ENCODE results near the gene NFIX. TPM values are rescaled to one million over a fixed set of nuclear protein-coding genes. Genes with fewer than 3 reads are reported as not detected.

Gene NFIX
- total RNA-seq, 4 donors from 2014 or later = 56.0 to 154 (median 79.4) TPM

DNA sequence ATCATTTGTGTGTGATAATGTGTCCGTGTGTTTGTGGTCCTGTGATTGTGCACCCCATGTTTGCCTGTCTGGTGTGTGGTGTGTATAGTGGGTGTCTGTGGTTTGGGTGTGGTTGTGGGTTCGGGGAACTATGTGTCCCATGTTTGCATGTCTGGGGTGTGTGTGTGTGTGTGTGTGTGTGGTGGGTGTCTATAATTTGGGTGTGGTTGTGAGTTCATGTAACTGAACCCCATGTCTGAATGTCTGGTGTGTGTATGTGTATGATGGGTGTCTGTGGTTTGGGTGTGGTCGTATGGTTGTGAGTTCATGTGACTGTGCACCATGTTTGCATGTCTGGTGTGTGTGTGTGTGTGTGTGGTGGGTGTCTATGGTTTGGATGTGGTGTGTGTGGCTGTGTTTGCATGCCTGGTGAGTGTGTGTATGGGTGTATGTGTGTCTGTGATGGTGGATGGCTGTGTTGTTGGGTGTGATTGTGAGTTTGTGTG, 11.1 kb upstream of the NFIX start:
- no peak overlapping the region for H3K27ac ChIP-seq (replicated peaks in 1 of 4)
- DNase-seq (ENCODE audit: extremely low spot score) = no peak
- intact Hi-C loops (cut with DNase I) = loop anchor here (5.0 kb wide), 1 partner anchor 48 kb away; no protein-coding TSS in a partner anchor
- peaks cover 12 to 30% (median 27%) of the 10 kb centered on the region in 4 donors for H3K4me1 ChIP-seq
- TF ChIP-seq, protein P1, sequence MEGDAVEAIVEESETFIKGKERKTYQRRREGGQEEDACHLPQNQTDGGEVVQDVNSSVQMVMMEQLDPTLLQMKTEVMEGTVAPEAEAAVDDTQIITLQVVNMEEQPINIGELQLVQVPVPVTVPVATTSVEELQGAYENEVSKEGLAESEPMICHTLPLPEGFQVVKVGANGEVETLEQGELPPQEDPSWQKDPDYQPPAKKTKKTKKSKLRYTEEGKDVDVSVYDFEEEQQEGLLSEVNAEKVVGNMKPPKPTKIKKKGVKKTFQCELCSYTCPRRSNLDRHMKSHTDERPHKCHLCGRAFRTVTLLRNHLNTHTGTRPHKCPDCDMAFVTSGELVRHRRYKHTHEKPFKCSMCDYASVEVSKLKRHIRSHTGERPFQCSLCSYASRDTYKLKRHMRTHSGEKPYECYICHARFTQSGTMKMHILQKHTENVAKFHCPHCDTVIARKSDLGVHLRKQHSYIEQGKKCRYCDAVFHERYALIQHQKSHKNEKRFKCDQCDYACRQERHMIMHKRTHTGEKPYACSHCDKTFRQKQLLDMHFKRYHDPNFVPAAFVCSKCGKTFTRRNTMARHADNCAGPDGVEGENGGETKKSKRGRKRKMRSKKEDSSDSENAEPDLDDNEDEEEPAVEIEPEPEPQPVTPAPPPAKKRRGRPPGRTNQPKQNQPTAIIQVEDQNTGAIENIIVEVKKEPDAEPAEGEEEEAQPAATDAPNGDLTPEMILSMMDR (IDR thresholded peaks at IDR 0.05) = no peak
- no peak for TF ChIP-seq EP300 (IDR thresholded peaks at IDR 0.05)
- no peak for TF ChIP-seq POLR2AphosphoS5 (IDR thresholded peaks at IDR 0.05)
- H3K4me3 ChIP-seq = no peak overlapping the region
- H3K36me3 ChIP-seq = no peaks in the 10 kb centered on the region
- no peaks in the 10 kb centered on the region for H3K27me3 ChIP-seq
- no peaks in the 10 kb centered on the region for H3K9me3 ChIP-seq
- WGBS = 80% methylated on average over 3 of the region's 3 CpGs

DNA sequence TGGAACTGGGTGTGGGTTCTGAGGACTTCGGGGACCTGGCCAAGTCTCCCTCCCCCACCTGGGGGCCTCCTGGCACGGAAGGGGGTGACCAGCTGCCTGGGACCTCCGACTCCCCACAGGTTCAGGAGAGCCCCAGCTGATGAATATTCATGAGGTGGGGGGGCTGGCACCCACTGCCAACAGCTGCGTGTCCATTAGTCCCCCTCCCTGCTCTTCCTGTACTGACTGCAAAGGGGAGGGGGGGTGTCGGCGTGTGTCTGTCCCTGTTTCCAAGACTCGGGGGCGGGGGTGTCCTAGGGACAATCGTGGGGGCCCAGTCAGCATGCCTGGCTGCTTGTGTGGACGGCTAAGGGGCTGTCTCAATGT, 10.6 kb upstream of the NFIX start:
- Histone ChIP-seq H3K9me3 (no peaks in the 10 kb centered on the region), H3K36me3 (no peaks in the 10 kb centered on the region), H3K27ac (replicated peaks in 1 of 4) (no peak overlapping the region), H3K27me3 (no peaks in the 10 kb centered on the region), H3K4me1 (peaks cover 12 to 30% (median 27%) of the 10 kb centered on the region in 4 donors), H3K4me3 (no peak overlapping the region)
- intact Hi-C loops (cut with DNase I) = loop anchor here (5.0 kb wide), 1 partner anchor 48 kb away; no protein-coding TSS in a partner anchor
- DNase-seq (ENCODE audit: extremely low spot score) = no peak
- 53% methylated on average over 6 of the region's 10 CpGs for WGBS
- no peak for TF ChIP-seq EP300 (IDR thresholded peaks at IDR 0.05)
- TF ChIP-seq, protein P1 (IDR thresholded peaks at IDR 0.05) = no peak
- no peak for TF ChIP-seq POLR2AphosphoS5 (IDR thresholded peaks at IDR 0.05)
- no peak for TF ChIP-seq POLR2A (IDR thresholded peaks at IDR 0.05; ENCODE audit: low read depth)

DNA sequence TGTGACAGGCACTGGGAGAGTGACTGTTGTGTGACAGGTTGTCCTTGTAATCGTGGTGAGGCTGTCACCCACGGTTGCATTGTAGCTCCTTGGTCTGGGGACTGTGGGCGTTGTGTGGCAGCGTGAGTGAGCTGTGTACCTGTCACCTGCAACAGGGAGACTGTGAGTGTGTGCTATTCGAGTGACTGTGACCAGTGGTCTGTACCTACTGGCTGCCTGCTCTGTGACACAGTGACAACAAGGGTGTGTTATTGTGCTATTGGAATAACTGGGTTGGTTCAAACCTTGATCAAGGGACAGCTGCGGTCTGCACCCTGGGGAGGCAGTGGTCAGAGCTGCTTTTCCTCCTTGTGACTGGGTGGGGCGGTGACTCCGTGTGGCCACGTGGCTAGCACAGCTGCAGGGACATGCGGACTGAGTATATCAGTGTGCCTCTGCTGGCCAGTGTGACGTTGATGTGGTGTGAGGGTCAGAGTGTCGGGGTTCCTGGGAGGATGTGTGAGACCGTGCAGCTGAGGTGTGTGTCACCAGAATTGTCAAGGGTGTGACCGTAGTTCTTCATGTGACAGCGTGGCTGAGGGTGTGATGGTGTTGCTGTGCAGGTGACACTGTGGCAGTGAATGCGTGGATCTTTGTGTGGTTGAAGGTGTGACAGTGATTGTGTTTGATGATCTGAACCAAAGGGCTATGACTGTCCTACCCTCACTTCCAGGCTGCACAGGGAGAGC, 10.1 kb upstream of the NFIX start:
- DNase-seq (ENCODE audit: extremely low spot score) = peak; percentile 92
- 64% methylated on average over 15 of the region's 16 CpGs for WGBS
- Histone ChIP-seq H3K4me3 (no peak overlapping the region), H3K27me3 (no peaks in the 10 kb centered on the region), H3K36me3 (no peaks in the 10 kb centered on the region), H3K27ac (replicated peaks in 1 of 4) (no peak overlapping the region), H3K4me1 (peaks cover 12 to 30% (median 27%) of the 10 kb centered on the region in 4 donors), H3K9me3 (no peaks in the 10 kb centered on the region)
- intact Hi-C loops (cut with DNase I) = no loop called here
- TF ChIP-seq EP300 (IDR thresholded peaks at IDR 0.05) (no peak), POLR2AphosphoS5 (IDR thresholded peaks at IDR 0.05) (peak in 1 of 2 donors; percentile 17)

DNA sequence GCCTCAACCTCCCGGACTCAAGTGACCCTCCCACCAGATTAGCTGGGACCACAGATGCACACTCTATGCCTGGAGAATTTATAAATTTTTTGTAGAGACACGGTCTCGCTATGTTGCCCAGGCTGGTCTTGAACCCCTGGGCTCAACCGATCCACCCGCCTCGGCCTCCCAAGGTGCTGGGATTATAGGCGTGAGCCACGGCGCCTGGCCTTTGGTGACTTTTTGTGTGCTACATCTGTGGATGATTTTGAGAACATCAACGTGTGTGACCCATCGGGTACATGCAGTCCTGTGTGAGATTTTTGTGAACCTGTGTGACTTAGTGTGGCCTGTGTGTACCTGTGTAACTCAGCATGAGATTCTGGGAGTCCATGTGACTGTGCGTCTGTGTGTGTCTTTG, 8.5 kb upstream of the NFIX start:
- intact Hi-C loops (cut with DNase I) = no loop called here

DNA sequence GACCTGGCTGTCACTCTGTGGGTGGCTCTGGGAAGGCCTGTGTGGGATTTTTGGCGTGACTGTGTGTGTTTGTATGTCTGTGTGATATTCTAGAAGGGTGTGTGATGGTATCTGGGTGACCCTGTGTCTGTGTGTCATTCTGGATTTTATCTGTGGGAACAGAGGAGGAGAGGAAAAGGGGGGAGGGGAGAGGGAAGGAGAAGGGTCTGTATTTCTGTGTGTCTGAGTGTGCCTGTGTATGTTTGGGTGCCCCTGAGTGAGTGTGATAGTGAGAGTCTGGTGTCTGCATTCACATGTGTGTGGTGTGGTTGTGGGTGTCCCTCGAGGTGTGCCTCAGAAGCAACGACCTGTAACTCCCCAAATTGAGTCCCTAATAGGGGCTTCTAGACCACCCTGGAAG, 8.1 kb upstream of the NFIX start:
- DNase-seq (ENCODE audit: extremely low spot score) = no peak
- intact Hi-C loops (cut with DNase I) = no loop called here
- no peaks in the 10 kb centered on the region for H3K36me3 ChIP-seq
- no peak for TF ChIP-seq POLR2AphosphoS5 (IDR thresholded peaks at IDR 0.05)
- no peak for TF ChIP-seq POLR2A (IDR thresholded peaks at IDR 0.05; ENCODE audit: low read depth)
- no peak for TF ChIP-seq EP300 (IDR thresholded peaks at IDR 0.05)
- TF ChIP-seq, protein P1 (IDR thresholded peaks at IDR 0.05) = no peak
- H3K27me3 ChIP-seq = no peaks in the 10 kb centered on the region
- H3K4me1 ChIP-seq = peaks cover 12 to 30% (median 27%) of the 10 kb centered on the region in 4 donors
- no peak overlapping the region for H3K4me3 ChIP-seq
- no peak overlapping the region for H3K27ac ChIP-seq (replicated peaks in 1 of 4)
- H3K9me3 ChIP-seq = no peaks in the 10 kb centered on the region
- WGBS = 72% methylated on average over 3 of the region's 3 CpGs

More for the DNA sequence above, 8.5 kb upstream of the NFIX start:
- DNase-seq (ENCODE audit: extremely low spot score) = no peak
- H3K27ac ChIP-seq (replicated peaks in 1 of 4) = no peak overlapping the region
- no peak for TF ChIP-seq POLR2AphosphoS5 (IDR thresholded peaks at IDR 0.05)
- no peak for TF ChIP-seq POLR2A (IDR thresholded peaks at IDR 0.05; ENCODE audit: low read depth)
- TF ChIP-seq EP300 (IDR thresholded peaks at IDR 0.05) = no peak
- TF ChIP-seq, protein P1 (IDR thresholded peaks at IDR 0.05) = no peak
- H3K4me1 ChIP-seq = peaks cover 12 to 30% (median 27%) of the 10 kb centered on the region in 4 donors
- H3K4me3 ChIP-seq = no peak overlapping the region
- H3K27me3 ChIP-seq = no peaks in the 10 kb centered on the region
- H3K36me3 ChIP-seq = no peaks in the 10 kb centered on the region
- WGBS = 91% methylated on average over 12 of the region's 12 CpGs
- H3K9me3 ChIP-seq = no peaks in the 10 kb centered on the region
